IPS-18c (cell line): Measurements from ENCODE around the gene PADI4.

ENCODE experiments used
- H3K4me3 ChIP-seq: 2 replicates; pipeline ENCODE4 v1.7.0; 2013; ENCODE audit warnings: low read depth, mild to moderate bottlenecking, low read length, moderate library complexity; ENCODE audit not compliant: insufficient read depth
- H3K9me3 ChIP-seq: one replicate; pipeline ENCODE4 v1.6.1; 2013; ENCODE audit warnings: mild to moderate bottlenecking, low read length, moderate library complexity; ENCODE audit not compliant: control insufficient read depth, insufficient read depth

Gene PADI4

GRCh38 chr1:17307946-17308345 lies at the start of gene PADI4:
TSS of gene PADI4 (plus strand) at chr1:17308197. CDS start at chr1:17308223, 26 bp downstream.
- no peak within 1 kb of the TSS for H3K4me3 ChIP-seq
- H3K9me3 ChIP-seq = no peaks in the 10 kb centered on the region

GRCh38 chr1:17258758-17259130 lies 49.3 kb upstream of the PADI4 start:
- Histone ChIP-seq H3K4me3 (no peak overlapping the region), H3K9me3 (no peaks in the 10 kb centered on the region)

- no peaks in the 10 kb centered on the region for H3K9me3 ChIP-seq
- no peak overlapping the region for H3K4me3 ChIP-seq
These were observed 48.6 kb upstream of the PADI4 start for GRCh38 chr1:17259233-17259873.

- no peak overlapping the region for H3K4me3 ChIP-seq
- H3K9me3 ChIP-seq = no peaks in the 10 kb centered on the region
These were observed 47.7 kb upstream of the PADI4 start for GRCh38 chr1:17260264-17260663.

GRCh38 chr1:17260738-17261137 lies 47.3 kb upstream of the PADI4 start:
- no peaks in the 10 kb centered on the region for H3K9me3 ChIP-seq
- H3K4me3 ChIP-seq = no peak overlapping the region

- Histone ChIP-seq H3K4me3 (no peak overlapping the region), H3K9me3 (no peaks in the 10 kb centered on the region)
These were observed 44.1 kb upstream of the PADI4 start for GRCh38 chr1:17263936-17264335.

GRCh38 chr1:17264470-17264869 lies 43.5 kb upstream of the PADI4 start:
- Histone ChIP-seq H3K4me3 (no peak overlapping the region), H3K9me3 (no peaks in the 10 kb centered on the region)

- no peaks in the 10 kb centered on the region for H3K9me3 ChIP-seq
These were observed 42.8 kb upstream of the PADI4 start for GRCh38 chr1:17265162-17265561.

GRCh38 chr1:17265950-17266349 lies 42.0 kb upstream of the PADI4 start:
- Histone ChIP-seq H3K4me3 (no peak overlapping the region), H3K9me3 (no peaks in the 10 kb centered on the region)

More at GRCh38 chr1:17265162-17265561, 42.8 kb upstream of the PADI4 start:
- no peak overlapping the region for H3K4me3 ChIP-seq

- Histone ChIP-seq H3K9me3 (no peaks in the 10 kb centered on the region), H3K4me3 (no peak overlapping the region)
These were observed 36.9 kb upstream of the PADI4 start for GRCh38 chr1:17270891-17271765.

GRCh38 chr1:17272066-17272465 lies 35.9 kb upstream of the PADI4 start:
- Histone ChIP-seq H3K9me3 (no peaks in the 10 kb centered on the region), H3K4me3 (no peak overlapping the region)

- no peaks in the 10 kb centered on the region for H3K9me3 ChIP-seq
- no peak overlapping the region for H3K4me3 ChIP-seq
These were observed 35.4 kb upstream of the PADI4 start for GRCh38 chr1:17272646-17273045.

- Histone ChIP-seq H3K9me3 (no peaks in the 10 kb centered on the region), H3K4me3 (no peak overlapping the region)
These were observed 34.9 kb upstream of the PADI4 start for GRCh38 chr1:17273096-17273495.

GRCh38 chr1:17274186-17275170 lies 33.5 kb upstream of the PADI4 start:
- Histone ChIP-seq H3K9me3 (no peaks in the 10 kb centered on the region), H3K4me3 (no peak overlapping the region)

- Histone ChIP-seq H3K9me3 (no peaks in the 10 kb centered on the region), H3K4me3 (no peak overlapping the region)
These were observed 31.4 kb upstream of the PADI4 start for GRCh38 chr1:17276568-17276967.

- Histone ChIP-seq H3K4me3 (no peak overlapping the region), H3K9me3 (no peaks in the 10 kb centered on the region)
These were observed 30.4 kb upstream of the PADI4 start for GRCh38 chr1:17277511-17278159.
